ENCODE data around the gene PCNX1.
A peak's percentile ranks its signal among the peaks of the same experiment; 100 is the strongest.

PCNX1 gene

GRCh38 chr14:71048393-71048792, 141.1 kb downstream of the PCNX1 start:
- no peak overlapping the region for H2AFZ ChIP-seq (ENCODE audit: low read depth, low read length, severe bottlenecking)
- H3K27me3 ChIP-seq (ENCODE audit: low read length): no peaks in the 10 kb centered on the region
- no peak overlapping the region for H3K9ac ChIP-seq (ENCODE audit: low read length)
- no peak overlapping the region for H3K27ac ChIP-seq (ENCODE audit: low read depth, low read length)
- H3F3A ChIP-seq (ENCODE audit: insufficient read depth): peaks cover 9% of the 10 kb centered on the region; the same call in 1 of the 2 replicates
- peaks cover 17% of the 10 kb centered on the region for H3K36me3 ChIP-seq (ENCODE audit: low read length)
- no peaks in the 10 kb centered on the region for H4K20me1 ChIP-seq (ENCODE audit: low read depth, low read length)
- H3K4me3 ChIP-seq (ENCODE audit: insufficient read depth, low read length, poor library complexity, severe bottlenecking): no peak overlapping the region
- H3K9me3 ChIP-seq (ENCODE audit: insufficient read depth, low read length): no peaks in the 10 kb centered on the region
- H3K4me2 ChIP-seq (ENCODE audit: low read depth, low read length, poor library complexity, severe bottlenecking): no peak overlapping the region
- H3K9me2 ChIP-seq (replicated peaks; ENCODE audit: insufficient read depth, low read length): no peaks in the 10 kb centered on the region
- no peaks in the 10 kb centered on the region for H3K79me2 ChIP-seq (ENCODE audit: insufficient read depth, low read length)
- TF ChIP-seq CTCF (IDR thresholded peaks at IDR 0.05; ENCODE audit: insufficient read depth, low read length, poor library complexity, severe bottlenecking) (no peak), EZH2phosphoT487 (conservative IDR thresholded peaks at IDR 0.05; ENCODE audit: low read length) (no peak)

DNA sequence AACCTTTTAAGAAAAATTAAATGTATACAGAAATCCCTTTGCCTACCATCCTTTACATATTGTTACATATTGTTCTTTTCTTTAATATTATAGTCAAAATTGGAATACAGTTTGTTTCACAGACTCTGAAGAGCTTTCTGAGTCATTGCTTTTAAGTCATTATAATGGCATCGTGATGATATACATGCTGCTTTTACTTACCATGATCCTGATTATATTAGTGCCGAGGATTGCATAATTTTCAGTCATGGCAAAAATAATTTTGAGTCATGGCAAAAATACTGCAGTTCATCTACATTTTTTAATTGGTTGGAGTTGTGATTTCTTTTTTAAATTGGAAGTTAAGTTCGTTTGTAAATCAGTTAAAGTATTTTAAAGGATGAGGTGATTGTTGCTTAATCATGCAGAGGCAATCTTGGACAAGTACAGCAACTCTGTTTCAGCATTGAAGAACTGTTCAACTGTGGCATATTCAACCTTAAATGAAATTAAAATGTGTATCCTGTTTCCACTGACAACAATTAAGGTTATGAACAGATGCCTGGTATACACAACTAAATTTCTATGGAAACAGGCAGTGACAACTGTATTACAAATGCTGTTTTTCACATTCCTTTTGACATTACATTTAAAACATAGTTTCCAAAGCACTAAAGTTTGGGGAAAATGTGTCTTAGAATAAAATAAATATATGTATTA, 142.3 kb downstream of the PCNX1 start:
- Histone ChIP-seq H3K4me2 (ENCODE audit: low read depth, low read length, poor library complexity, severe bottlenecking) (no peak overlapping the region), H3K79me2 (ENCODE audit: insufficient read depth, low read length) (no peaks in the 10 kb centered on the region), H3K9ac (ENCODE audit: low read length) (no peak overlapping the region), H3F3A (ENCODE audit: insufficient read depth) (peaks cover 9% of the 10 kb centered on the region; the same call in 1 of the 2 replicates), H3K36me3 (ENCODE audit: low read length) (peaks cover 13% of the 10 kb centered on the region), H3K27ac (ENCODE audit: low read depth, low read length) (no peak overlapping the region), H3K9me3 (ENCODE audit: insufficient read depth, low read length) (no peaks in the 10 kb centered on the region), H4K20me1 (ENCODE audit: low read depth, low read length) (no peaks in the 10 kb centered on the region), H3K27me3 (ENCODE audit: low read length) (no peaks in the 10 kb centered on the region), H3K9me2 (replicated peaks; ENCODE audit: insufficient read depth, low read length) (no peaks in the 10 kb centered on the region), H2AFZ (ENCODE audit: low read depth, low read length, severe bottlenecking) (no peak overlapping the region), H3K4me3 (ENCODE audit: insufficient read depth, low read length, poor library complexity, severe bottlenecking) (no peak overlapping the region)
- TF ChIP-seq CTCF (IDR thresholded peaks at IDR 0.05; ENCODE audit: insufficient read depth, low read length, poor library complexity, severe bottlenecking) (no peak), EZH2phosphoT487 (conservative IDR thresholded peaks at IDR 0.05; ENCODE audit: low read length) (no peak)

DNA sequence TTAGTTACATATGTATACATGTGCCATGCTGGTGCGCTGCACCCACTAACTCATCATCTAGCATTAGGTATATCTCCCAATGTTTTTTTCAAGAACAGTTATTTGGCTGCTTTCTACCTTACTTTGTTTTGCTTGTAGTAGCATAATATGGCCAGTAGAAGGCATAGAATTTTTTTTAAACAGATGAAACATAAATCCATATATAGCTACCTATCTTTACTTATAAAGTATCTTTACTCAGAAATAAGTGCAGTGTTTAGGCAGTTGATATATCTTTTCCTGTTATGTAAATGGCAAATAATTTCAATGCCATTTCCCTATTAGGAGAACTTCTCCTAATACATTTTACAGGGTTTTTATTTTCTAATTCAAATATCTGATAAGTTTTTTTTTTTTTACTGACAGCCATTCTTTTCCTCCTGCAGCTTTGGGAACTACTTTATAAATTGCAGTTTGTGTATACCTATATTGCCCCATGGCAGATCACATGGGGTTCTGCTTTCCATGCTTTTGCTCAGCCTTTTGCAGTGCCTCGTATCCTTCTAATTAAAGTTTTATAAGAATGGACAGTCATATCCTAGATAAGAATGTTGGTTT, 143.1 kb downstream of the PCNX1 start:
- Histone ChIP-seq H4K20me1 (ENCODE audit: low read depth, low read length) (no peaks in the 10 kb centered on the region), H3K9me2 (replicated peaks; ENCODE audit: insufficient read depth, low read length) (no peaks in the 10 kb centered on the region), H3K9me3 (ENCODE audit: insufficient read depth, low read length) (no peaks in the 10 kb centered on the region), H3K4me2 (ENCODE audit: low read depth, low read length, poor library complexity, severe bottlenecking) (no peak overlapping the region), H3K27ac (ENCODE audit: low read depth, low read length) (no peak overlapping the region), H3K79me2 (ENCODE audit: insufficient read depth, low read length) (no peaks in the 10 kb centered on the region), H3K27me3 (ENCODE audit: low read length) (no peaks in the 10 kb centered on the region), H3K9ac (ENCODE audit: low read length) (no peak overlapping the region), H3K36me3 (ENCODE audit: low read length) (peaks cover 16% of the 10 kb centered on the region), H2AFZ (ENCODE audit: low read depth, low read length, severe bottlenecking) (no peak overlapping the region), H3F3A (ENCODE audit: insufficient read depth) (peaks cover 9% of the 10 kb centered on the region; the same call in 1 of the 2 replicates), H3K4me3 (ENCODE audit: insufficient read depth, low read length, poor library complexity, severe bottlenecking) (no peak overlapping the region)
- TF ChIP-seq CTCF (IDR thresholded peaks at IDR 0.05; ENCODE audit: insufficient read depth, low read length, poor library complexity, severe bottlenecking) (peak; percentile 20), EZH2phosphoT487 (conservative IDR thresholded peaks at IDR 0.05; ENCODE audit: low read length) (no peak)

Data from SU-DHL-6 (cell line).